ENCODE results near the gene PRKAR1A.

PRKAR1A gene

DNA sequence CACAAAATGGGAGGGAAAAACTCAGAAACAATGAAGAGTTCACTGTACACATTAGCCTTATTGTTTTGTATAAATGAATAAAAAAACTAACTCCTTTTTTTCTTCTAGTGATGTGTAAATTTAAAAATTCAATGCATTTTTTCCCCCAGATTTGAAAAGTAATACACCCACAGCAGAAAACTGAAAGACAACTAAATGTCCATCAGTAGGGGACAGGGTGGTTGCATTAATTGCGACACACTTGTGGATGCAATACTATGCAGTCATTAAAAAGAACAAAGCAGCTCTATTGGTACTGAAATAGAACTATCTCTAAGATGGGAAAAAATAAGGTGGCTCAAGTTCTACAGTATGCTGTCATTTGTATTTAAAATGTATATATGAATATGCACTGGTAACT is 41.3 kb upstream of the PRKAR1A start:
- no peak overlapping the region for H3K4me3 ChIP-seq (ENCODE audit: low read length)
- H3K27me3 ChIP-seq (ENCODE audit: control insufficient read depth, low read length): peaks cover 11% of the 10 kb centered on the region
- TF ChIP-seq EZH2phosphoT487 (IDR thresholded peaks at IDR 0.05; ENCODE audit: borderline replicate concordance, low read length): no peak
- TF ChIP-seq, protein P1, sequence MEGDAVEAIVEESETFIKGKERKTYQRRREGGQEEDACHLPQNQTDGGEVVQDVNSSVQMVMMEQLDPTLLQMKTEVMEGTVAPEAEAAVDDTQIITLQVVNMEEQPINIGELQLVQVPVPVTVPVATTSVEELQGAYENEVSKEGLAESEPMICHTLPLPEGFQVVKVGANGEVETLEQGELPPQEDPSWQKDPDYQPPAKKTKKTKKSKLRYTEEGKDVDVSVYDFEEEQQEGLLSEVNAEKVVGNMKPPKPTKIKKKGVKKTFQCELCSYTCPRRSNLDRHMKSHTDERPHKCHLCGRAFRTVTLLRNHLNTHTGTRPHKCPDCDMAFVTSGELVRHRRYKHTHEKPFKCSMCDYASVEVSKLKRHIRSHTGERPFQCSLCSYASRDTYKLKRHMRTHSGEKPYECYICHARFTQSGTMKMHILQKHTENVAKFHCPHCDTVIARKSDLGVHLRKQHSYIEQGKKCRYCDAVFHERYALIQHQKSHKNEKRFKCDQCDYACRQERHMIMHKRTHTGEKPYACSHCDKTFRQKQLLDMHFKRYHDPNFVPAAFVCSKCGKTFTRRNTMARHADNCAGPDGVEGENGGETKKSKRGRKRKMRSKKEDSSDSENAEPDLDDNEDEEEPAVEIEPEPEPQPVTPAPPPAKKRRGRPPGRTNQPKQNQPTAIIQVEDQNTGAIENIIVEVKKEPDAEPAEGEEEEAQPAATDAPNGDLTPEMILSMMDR (IDR thresholded peaks at IDR 0.05; ENCODE audit: low read depth, low read length, poor library complexity, severe bottlenecking): no peak
- H4K20me1 ChIP-seq (ENCODE audit: control insufficient read depth, insufficient read depth, low read depth, low read length): no peaks in the 10 kb centered on the region
- H3K27ac ChIP-seq (ENCODE audit: low read depth, low read length): no peak overlapping the region
- no peaks in the 10 kb centered on the region for H3K9me3 ChIP-seq (ENCODE audit: control insufficient read depth, insufficient read depth, low read length)
- H3F3A ChIP-seq (ENCODE audit: control insufficient read depth, insufficient read depth): no peaks in the 10 kb centered on the region
- H3K4me1 ChIP-seq (ENCODE audit: control insufficient read depth, low read length): peaks cover 9% of the 10 kb centered on the region
- no peaks in the 10 kb centered on the region for H3K79me2 ChIP-seq (ENCODE audit: control insufficient read depth, low read length)
- H3K36me3 ChIP-seq (ENCODE audit: control insufficient read depth, low read length): no peaks in the 10 kb centered on the region
- H3K9me2 ChIP-seq (replicated peaks; ENCODE audit: control insufficient read depth, low read length): no peaks in the 10 kb centered on the region
- no peak overlapping the region for H3K4me2 ChIP-seq (ENCODE audit: low read length)

GRCh38 chr17:68480885-68481284 is 31.3 kb upstream of the PRKAR1A start:
- Histone ChIP-seq H3K9me3 (ENCODE audit: control insufficient read depth, insufficient read depth, low read length) (peaks cover 9% of the 10 kb centered on the region; the same call in 1 of the 2 replicates), H4K20me1 (ENCODE audit: control insufficient read depth, insufficient read depth, low read depth, low read length) (no peaks in the 10 kb centered on the region), H3K4me2 (ENCODE audit: low read length) (no peak overlapping the region), H3K9me2 (replicated peaks; ENCODE audit: control insufficient read depth, low read length) (no peaks in the 10 kb centered on the region), H3K27ac (ENCODE audit: low read depth, low read length) (no peak overlapping the region), H3K79me2 (ENCODE audit: control insufficient read depth, low read length) (no peaks in the 10 kb centered on the region), H3K36me3 (ENCODE audit: control insufficient read depth, low read length) (no peaks in the 10 kb centered on the region), H3F3A (ENCODE audit: control insufficient read depth, insufficient read depth) (no peaks in the 10 kb centered on the region), H3K4me3 (ENCODE audit: low read length) (no peak overlapping the region), H3K27me3 (ENCODE audit: control insufficient read depth, low read length) (peaks cover 14% of the 10 kb centered on the region), H3K4me1 (ENCODE audit: control insufficient read depth, low read length) (no peaks in the 10 kb centered on the region)
- TF ChIP-seq, protein P1 (IDR thresholded peaks at IDR 0.05; ENCODE audit: low read depth, low read length, poor library complexity, severe bottlenecking): no peak
- TF ChIP-seq EZH2phosphoT487 (IDR thresholded peaks at IDR 0.05; ENCODE audit: borderline replicate concordance, low read length): no peak

GRCh38 chr17:68482576-68483041 is 29.6 kb upstream of the PRKAR1A start:
- no peaks in the 10 kb centered on the region for H3K9me2 ChIP-seq (replicated peaks; ENCODE audit: control insufficient read depth, low read length)
- H3K4me2 ChIP-seq (ENCODE audit: low read length): no peak overlapping the region
- no peaks in the 10 kb centered on the region for H3K79me2 ChIP-seq (ENCODE audit: control insufficient read depth, low read length)
- no peaks in the 10 kb centered on the region for H4K20me1 ChIP-seq (ENCODE audit: control insufficient read depth, insufficient read depth, low read depth, low read length)
- H3K27ac ChIP-seq (ENCODE audit: low read depth, low read length): no peak overlapping the region
- no peak for TF ChIP-seq EZH2phosphoT487 (IDR thresholded peaks at IDR 0.05; ENCODE audit: borderline replicate concordance, low read length)
- TF ChIP-seq, protein P1 (IDR thresholded peaks at IDR 0.05; ENCODE audit: low read depth, low read length, poor library complexity, severe bottlenecking): no peak
- H3K36me3 ChIP-seq (ENCODE audit: control insufficient read depth, low read length): no peaks in the 10 kb centered on the region
- H3K4me1 ChIP-seq (ENCODE audit: control insufficient read depth, low read length): peaks cover 2% of the 10 kb centered on the region
- peaks cover 9% of the 10 kb centered on the region; the same call in 1 of the 2 replicates for H3K9me3 ChIP-seq (ENCODE audit: control insufficient read depth, insufficient read depth, low read length)
- H3K27me3 ChIP-seq (ENCODE audit: control insufficient read depth, low read length): peaks cover 14% of the 10 kb centered on the region
- H3K4me3 ChIP-seq (ENCODE audit: low read length): no peak overlapping the region
- no peaks in the 10 kb centered on the region for H3F3A ChIP-seq (ENCODE audit: control insufficient read depth, insufficient read depth)

All from DOHH2 (cell line).